Hindlimb muscle (tissue), 1 donor: ENCODE results near the gene DGKK. TPM values are rescaled to one million over a fixed set of nuclear protein-coding genes. Genes with fewer than 3 reads are reported as not detected.

Experiments
- DNase-seq: peaks from one replicate; pipeline ENCODE4 v3.0.0-alpha.2; 2013
- polyA plus RNA-seq: library from polyadenylated mRNA; unstranded; fragments of 120-200 nt; gene quantifications from one replicate; pipeline ENCODE4 v1.2.1, GENCODE V29; 2013; ENCODE audit not compliant: insufficient read length

Gene DGKK, protein sequence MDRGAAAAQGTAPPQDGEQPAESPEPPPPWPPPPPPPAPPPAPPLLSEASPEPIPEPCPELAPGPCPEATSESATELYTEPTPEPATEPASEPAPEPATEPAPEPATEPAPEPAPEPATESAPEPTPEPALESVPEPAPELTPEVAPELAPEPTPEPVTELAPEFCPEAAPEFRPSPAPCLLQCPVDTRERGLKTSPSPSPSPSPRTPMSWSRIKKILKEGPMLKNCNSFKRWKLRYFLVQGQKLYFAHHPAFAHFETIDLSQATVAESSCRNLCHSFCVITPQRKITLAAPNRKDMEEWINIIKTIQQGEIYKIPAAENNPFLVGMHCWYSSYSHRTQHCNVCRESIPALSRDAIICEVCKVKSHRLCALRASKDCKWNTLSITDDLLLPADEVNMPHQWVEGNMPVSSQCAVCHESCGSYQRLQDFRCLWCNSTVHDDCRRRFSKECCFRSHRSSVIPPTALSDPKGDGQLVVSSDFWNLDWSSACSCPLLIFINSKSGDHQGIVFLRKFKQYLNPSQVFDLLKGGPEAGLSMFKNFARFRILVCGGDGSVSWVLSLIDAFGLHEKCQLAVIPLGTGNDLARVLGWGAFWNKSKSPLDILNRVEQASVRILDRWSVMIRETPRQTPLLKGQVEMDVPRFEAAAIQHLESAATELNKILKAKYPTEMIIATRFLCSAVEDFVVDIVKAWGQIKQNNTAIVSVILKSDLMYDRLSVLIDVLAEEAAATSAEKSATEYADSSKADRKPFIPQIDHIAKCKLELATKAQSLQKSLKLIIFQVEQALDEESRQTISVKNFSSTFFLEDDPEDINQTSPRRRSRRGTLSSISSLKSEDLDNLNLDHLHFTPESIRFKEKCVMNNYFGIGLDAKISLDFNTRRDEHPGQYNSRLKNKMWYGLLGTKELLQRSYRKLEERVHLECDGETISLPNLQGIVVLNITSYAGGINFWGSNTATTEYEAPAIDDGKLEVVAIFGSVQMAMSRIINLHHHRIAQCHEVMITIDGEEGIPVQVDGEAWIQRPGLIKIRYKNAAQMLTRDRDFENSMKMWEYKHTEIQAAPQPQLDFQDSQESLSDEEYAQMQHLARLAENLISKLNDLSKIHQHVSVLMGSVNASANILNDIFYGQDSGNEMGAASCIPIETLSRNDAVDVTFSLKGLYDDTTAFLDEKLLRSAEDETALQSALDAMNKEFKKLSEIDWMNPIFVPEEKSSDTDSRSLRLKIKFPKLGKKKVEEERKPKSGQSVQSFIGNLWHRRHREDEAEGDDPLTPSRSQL
- not detected for polyA plus RNA-seq

- DNase-seq, result peak; percentile 6
Observed at GRCh38 chrX:50470103-50471031, at the start of gene DGKK. DGKK (minus strand) TSS chrX:50470825; CDS start chrX:50470678, 147 bp downstream.

DNA sequence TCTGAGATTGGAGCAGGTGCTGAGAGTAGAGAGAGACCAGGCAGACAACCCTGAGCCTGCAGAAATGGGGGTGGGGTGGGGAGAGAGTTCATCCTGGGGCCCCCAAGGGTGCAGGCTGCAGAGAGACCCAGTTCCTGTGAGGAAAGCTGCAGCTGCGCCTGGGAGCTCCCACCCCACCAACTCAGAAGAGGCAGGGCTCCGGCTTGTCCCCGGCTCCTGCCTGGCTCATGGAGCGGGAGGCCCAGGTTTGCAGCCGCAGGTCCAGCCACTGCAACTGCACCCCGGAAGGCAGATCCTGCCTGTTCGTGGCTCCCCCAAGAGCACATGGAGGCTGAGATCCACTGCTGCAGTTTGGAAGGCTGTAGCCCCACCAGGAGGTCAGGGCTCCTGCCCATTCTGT is 44.2 kb upstream of the DGKK start:
- DNase-seq, result no peak

DNA sequence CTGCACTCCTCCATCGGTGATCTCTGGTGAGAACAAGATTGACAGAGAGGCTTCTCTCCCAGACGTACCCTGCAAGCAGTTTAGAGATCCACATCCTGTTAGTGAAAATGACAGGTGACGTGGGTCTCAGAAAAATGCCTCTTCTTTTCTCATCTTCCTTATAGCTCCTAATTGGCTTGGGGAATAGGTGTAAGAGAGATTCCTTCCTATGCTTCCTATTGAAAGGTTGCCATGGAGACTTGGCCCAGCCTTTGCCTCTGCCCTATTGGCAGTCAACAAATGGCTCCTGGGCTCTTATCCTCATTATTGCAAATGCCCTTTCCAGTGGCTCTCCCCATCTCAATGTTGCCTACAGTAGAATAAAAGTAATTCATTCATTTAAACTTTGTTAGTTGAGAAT is 26.5 kb upstream of the DGKK start:
- DNase-seq, result no peak

DNA sequence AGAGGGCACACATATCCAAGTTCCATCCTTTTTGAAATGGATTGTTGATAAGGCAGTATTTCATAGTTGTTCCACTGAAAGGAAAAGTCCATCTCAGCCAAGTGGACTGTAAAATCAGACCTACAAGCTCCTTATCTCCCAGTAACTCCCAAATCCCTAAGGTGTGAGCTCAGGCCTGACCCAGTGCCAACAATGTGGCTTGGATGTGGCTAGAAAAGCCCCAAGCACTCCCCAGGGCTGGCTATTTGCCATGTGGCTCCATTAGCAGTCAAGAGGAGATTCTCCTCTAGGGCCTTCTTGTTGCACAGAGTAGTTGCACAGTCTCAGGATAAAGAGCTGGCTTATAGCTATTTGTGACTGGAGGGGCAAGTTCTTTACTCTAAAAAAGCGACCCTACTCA is 25.0 kb upstream of the DGKK start:
- no peak for DNase-seq

- DNase-seq, result no peak
Observed at GRCh38 chrX:50492720-50493119, 22.1 kb upstream of the DGKK start.

DNA sequence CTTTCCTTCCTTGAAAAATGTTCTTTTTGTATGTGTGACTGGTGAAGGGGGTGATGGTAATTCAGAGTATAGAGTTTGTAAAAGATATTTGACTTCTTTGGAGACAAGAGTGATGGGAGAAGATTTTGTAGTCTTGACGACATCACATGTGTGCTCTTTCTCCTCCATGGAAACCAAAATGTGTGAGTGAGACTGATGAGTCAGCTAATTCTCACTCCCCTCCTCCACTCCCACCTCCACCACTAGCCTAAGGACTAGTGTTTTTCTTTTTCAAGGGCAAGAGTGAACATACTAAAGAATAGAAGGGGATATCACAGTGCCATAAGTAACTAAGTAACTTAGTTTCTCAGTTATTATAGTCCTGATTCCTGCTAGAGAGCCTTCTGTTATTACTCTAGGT is 14.0 kb upstream of the DGKK start:
- no peak for DNase-seq

DNA sequence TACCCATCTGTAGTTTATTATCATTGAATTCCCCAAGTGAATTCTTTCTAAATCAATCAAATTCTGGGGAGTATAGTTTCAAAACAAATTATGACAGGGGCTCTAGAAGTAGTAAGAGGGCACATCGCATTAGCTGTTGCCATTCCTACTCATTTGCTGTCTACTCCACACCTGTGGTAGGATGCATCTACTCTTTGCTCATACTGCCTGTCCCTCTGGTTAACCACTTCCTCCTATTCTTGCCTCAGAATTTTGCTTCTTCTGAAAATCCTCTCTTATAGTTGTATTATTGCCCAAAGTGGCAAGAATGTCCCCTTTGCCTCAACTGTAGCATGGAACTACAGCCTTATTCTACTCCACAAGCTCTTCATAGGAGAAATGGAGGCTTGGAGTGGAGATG is 12.7 kb upstream of the DGKK start:
- DNase-seq, result no peak

- no peak for DNase-seq
Observed at GRCh38 chrX:50475208-50475607, 4.6 kb upstream of the DGKK start.

DNA sequence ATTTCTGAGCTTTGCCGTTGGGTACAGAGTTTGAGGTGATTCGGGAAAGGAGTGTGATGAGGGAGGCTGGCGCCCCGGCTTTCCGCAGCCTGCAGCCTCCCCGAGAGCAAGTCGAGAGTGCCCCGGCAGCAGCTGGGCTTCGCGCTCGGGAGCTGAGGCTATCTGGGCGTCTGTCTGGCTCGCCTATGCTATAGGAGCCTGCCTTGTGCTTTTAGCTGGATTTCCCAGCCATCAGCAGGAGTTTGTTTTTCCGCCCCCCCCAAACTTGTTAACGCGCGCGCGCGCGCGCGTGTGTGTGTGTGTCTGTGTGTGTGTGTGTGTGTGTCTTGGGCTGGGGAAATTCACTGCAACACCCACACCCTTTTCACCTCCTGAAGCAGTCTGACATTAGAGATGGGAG is 765 bp upstream of the DGKK start:
- no peak for DNase-seq

DNA sequence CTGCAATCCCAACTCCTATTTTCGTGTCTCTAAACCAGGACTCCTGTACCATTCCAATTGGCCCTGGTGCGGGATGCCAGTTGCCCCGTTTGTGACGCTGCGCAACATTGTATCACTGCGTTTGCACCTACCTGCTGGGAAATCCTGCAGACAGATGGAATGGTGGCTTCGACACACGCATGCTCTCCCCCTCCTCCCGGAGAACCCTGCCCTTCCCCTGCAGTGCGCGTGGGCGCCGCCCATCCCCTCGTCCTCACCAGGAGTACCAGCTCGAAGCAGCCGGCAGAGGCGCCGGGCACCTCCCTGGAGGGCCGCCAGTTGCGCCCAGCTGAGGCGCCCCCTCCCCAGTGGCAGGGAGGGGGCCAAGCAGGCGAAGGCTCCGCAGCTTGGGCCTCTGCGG is 1.4 kb downstream of the DGKK start:
- DNase-seq, result no peak

GRCh38 chrX:50459615-50460014 is 11.0 kb downstream of the DGKK start:
- no peak for DNase-seq

GRCh38 chrX:50458483-50458882 is 12.1 kb downstream of the DGKK start:
- DNase-seq, result no peak

DNA sequence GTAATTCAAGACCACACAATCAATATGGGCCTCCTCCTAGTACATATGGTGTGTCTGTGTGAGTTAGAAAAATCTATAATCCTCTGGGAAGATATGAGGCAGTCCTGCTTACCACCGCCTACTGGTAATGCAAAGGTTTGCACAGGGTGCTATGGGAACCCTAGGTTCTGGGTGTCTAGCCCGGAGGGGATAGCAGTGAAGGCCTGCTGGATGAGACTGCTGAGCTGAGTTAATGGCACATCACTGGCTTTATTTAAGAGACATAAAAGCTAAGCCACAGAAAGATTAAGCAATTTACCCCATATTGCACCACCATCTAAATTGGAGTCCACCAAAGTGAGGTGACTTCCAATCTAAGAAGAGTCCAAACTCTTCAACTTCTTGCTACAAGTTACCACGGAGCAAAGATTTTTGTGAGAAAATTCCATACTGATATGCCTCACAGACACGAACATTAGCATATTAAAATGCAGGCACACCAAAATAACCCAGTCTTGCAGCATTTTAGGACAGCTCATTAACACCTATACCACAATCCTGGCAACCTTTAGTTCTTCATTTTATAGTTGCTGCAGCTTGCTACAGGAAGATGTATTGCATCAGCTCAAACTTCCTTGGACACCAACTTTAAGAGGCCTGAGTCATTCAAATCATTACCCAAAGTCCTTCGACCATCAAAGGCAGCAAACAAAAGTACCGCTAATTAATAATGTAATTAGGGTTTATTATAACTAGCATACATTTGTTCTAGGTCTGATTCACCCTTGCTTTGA is 13.7 kb downstream of the DGKK start:
- no peak for DNase-seq

- no peak for DNase-seq
Observed at GRCh38 chrX:50452782-50453181, 17.8 kb downstream of the DGKK start.

DNA sequence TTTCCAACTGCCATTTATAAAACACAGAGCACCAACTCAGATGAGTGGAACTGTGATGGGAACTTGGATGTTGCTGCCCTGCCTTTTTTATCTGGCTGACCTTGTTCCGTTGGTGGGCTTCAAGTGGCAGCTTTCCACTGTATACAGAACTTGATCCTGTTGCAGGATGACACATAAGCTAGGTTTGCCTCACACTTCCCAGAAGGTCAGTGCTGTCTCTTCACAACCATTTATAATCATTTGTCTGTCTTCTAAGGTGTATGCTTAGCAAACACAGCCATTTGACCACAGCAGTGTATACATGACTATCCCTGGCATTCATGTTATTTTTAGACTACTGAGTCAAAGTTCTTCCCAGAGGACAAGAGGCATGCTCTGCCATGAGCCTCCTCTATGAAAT is 20.3 kb downstream of the DGKK start:
- DNase-seq, result no peak

DNA sequence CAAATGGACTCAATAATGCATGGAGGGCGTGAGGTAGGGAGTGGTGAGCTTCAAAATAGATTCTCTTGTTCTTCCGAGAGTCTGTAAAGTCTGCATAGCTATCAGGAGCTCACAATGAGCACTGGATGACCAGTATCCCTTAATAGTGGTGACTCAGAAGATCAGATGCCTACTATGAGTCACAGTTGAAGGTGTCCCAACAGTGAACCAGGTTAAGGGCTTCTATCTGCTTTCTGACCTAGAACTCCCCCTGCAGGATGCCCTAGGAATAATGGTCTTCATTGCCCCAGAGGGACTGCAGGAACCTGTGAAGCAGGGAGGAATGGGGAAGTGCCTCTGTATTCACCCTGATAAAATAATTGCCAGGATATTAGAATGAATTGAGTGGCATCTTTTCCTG is 22.1 kb downstream of the DGKK start:
- no peak for DNase-seq

DNA sequence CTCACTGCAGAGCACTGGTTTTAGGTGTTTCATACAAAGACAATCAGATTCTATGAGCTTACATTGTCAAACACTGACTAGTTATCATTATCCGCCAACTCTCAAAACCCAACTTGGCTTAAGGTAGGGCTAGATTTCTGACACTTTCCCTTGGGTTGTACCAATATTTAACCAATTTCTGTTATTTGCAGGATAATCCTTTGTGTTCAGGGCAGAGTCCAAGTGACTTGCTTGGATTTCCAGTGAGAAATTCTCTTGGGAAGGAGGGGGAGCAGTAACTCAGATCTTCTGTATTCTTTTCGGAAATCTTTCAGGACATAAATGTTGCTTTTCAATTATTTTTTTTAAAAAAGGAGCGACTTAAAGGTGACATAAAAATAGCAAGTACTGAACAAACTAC is 23.1 kb downstream of the DGKK start:
- no peak for DNase-seq

- no peak for DNase-seq
Observed at GRCh38 chrX:50442426-50443116, 28.1 kb downstream of the DGKK start.

DNA sequence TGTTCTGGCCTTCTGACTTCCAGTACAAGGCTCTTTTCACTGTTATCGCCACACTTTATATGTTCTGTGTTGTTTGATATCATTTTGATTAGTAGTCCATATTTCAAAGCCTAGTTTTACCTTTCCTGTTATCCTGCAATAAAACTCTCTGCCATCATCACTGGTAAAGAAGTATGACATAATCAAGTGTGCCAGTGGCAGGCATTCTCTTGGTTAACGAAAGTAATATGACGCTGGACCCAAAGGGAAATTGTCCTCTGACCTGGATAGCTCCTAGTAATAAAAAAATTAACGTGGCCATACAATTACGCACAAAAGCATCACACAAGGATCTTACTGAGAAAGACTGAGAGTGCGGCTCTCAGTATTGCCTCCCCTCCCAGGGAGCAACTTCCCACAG is 33.8 kb downstream of the DGKK start:
- DNase-seq, result no peak

DNA sequence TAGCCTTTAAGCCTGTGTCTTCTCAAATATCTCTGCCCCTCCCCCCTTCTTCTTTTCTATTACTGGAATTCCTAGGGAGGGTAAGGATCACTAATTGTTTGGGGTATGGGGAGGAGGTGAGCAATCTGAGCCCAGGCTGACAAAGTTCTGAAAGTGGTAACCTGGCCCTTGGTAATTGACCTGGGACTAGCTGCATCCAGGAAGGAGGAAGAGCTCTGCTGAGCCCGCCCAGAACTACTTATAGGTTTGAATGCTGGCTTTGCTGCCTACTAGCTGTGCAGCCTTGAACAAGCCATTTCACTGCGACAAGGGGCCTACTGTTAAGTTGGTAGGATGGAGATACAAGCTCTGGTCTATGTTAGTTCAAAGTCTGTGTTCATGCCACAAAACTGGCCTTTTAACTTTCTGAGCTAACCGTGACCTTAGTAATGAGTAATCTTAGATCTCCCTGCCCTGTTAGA is 37.8 kb downstream of the DGKK start:
- no peak for DNase-seq
